Stimulated activated CD4-positive, alpha-beta T cell treated with anti-CD3 and anti-CD28 coated beads, Interleukin-4, amount 100 ng/mL, for 48 hours (primary cell): ENCODE data around the gene EXD2.
"Not testable (repeated sequence)": the region's sequence is repeated elsewhere in the genome, so short reads cannot be mapped to it uniquely, and the experiment has no call there.

Source experiments
- DNase-seq, 2 donors: peaks; one replicate each; pipeline ENCODE4 v3.0.0-alpha.2; 2020; ENCODE audit warnings: low read depth in 2 of 2

The EXD2 gene

GRCh38 chr14:69199786-69200185 lies 8.5 kb downstream of the EXD2 start:
- DNase-seq: no peak

GRCh38 chr14:69204753-69205152 lies 13.5 kb downstream of the EXD2 start:
- DNase-seq: no peak

DNA sequence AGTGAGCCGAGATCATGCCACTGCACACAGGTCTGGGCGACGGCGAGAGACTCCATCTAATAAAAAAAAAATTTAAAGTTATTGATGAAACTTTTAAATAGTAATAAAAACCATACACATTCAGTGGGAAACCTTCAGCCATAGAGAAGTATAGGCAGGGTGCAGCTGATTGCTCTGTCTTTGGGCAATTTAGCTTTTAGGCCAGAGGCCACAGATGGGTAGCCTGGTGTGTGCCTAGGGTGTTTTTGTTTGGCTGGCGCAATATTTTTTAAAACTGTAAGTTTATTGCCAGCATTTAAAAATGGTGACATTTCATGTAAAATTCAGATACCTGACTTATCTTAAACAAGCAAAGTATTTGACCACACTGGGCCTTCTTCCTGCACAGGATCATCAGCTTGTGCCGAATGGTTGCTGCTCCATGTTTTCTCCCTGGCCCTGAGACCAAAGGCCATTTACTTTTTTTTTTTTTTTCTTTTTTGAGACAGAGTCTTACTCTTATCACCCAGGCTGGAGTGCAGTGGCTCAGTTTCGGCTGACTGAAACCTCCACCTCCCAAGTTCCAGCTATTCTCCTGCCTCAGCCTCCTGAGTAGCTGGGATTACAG lies 16.2 kb downstream of the EXD2 start:
- DNase-seq: no peak

GRCh38 chr14:69208666-69209065 lies 17.4 kb downstream of the EXD2 start:
- DNase-seq: no peak

GRCh38 chr14:69214393-69214792 lies 23.1 kb downstream of the EXD2 start:
- no peak for DNase-seq

GRCh38 chr14:69217663-69218062 lies 26.4 kb downstream of the EXD2 start:
- not testable (repeated sequence) for DNase-seq

DNA sequence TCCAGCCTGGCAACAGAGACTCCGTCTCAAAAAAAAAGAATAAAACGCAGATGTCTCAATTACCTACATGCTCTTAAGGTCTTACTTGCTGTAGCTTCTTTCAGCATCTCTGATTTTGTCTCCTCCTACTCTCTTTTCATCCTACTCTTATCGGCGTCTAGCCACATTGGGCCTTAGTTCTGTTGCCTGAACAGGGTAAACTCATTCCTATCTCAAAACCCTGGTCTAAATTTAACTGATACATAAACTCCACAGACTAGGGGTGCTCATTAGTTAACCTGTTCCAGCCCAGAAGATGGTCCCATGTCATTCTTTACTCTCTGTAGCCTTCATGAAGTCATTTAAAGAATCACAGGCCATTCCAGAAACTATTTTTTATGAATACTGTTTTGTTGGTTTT lies 33.6 kb downstream of the EXD2 start:
- DNase-seq: no peak

DNA sequence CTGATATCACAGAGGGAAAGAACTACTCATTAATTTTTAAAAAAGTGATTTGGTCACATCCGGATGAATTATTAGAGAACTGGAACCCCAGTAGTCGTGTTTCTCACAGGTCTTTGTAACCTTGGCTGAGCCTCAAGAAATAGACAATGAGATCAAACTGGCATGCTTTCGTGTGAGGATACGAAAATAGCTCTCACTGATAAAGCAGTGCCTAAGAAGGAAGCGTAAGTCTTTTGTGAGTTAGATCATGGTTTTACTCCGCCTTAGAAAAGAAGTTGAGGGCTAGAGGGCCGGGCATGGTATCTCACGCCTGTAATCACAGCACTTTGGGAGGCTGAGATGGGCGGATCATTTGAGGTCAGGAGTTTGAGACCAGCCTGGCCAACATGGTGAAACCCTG lies 34.9 kb downstream of the EXD2 start:
- DNase-seq: no peak

GRCh38 chr14:69226736-69227135 lies 35.4 kb downstream of the EXD2 start:
- DNase-seq: no peak

- DNase-seq: no peak
These were observed 40.2 kb downstream of the EXD2 start for GRCh38 chr14:69231486-69231885.

DNA sequence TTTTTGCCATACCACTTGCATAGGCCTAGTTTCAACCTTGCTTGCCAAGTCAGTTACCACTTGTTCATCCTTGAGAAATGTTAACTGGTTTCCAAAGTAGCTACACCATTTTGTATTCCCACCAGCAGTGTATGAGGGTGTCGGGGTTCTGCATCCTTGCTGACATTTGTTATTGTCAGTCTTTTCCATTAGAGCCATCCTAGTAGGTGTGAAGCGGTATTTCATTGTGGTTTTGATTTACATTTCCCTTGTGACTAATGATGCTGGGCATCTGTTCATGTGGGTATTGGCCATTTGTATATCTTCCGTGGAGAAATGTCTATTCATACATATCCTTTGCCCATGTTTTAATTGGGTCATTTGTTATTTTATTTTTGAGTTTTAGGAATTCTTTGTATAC lies 41.1 kb downstream of the EXD2 start:
- DNase-seq: no peak

- DNase-seq: no peak
These were observed 42.8 kb downstream of the EXD2 start for GRCh38 chr14:69234106-69234505.

DNA sequence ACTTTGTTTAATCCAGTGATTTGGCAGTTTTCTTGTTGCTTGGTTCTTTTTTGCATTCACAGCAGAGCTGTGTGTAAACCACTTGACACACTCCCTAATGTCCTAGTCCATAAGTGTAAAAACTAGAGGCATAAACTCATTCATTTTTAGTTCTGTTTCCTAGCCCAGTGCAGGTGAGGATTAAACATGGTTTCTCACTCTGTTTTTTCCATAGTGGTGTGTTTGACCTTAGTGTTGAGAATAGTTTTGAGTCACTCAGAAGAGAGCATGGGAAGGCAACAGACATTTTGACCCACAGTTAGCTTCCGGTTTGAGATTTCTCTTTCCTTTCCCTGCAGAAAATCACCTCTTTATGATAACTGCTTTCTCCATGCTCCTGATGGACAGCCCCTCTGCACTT lies 44.4 kb downstream of the EXD2 start:
- no peak for DNase-seq

DNA sequence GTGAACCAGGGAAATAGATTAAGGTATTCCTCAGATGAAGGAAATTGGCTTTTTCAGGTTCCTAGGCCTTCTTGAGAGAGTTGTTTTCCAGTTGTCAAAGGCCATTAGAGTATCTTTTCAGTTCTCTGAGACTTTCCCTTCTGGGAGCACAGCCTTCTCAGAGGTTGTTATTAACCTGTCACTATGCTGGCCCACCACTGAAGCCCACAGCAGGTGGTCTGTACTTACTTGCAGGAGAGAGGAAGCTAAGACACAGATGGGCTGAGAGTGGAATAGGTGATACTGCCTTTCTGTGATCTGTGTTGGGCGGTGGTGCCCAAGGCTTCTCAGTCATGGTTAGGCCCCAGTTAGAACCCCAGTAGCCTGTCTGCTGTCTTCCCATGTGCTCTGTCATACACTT lies 45.8 kb downstream of the EXD2 start:
- no peak for DNase-seq

DNA sequence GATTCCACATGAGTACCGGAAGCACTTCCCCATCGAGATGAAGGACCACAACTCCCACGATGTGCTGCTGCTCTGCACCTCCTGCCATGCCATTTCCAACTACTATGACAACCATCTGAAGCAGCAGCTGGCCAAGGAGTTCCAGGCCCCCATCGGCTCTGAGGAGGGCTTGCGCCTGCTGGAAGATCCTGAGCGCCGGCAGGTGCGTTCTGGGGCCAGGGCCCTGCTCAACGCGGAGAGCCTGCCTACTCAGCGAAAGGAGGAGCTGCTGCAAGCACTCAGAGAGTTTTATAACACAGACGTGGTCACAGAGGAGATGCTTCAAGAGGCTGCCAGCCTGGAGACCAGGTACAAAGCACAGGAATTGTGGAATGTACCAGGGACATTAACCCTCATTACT lies 46.3 kb downstream of the EXD2 start:
- DNase-seq: no peak

DNA sequence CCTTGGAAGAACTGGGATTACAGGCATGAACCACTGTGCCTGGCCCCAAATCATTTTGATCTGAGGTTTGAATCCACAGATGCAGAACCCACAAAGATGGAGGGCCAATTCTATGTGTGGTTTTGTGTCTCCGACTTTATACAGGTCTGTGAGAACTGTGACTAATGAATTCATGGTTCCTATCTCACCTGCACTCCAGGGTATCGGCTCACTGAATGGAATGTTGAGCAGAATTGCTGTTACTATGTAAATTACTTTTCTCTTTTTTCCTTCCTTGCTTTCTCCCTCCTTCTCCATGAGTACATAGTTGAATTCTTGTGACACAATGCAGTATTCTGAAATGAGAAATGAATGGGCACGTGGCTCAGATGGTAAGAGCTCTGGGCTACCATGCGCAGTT lies 47.6 kb downstream of the EXD2 start:
- no peak for DNase-seq

GRCh38 chr14:69240527-69241173 lies 49.4 kb downstream of the EXD2 start:
- no peak for DNase-seq

DNA sequence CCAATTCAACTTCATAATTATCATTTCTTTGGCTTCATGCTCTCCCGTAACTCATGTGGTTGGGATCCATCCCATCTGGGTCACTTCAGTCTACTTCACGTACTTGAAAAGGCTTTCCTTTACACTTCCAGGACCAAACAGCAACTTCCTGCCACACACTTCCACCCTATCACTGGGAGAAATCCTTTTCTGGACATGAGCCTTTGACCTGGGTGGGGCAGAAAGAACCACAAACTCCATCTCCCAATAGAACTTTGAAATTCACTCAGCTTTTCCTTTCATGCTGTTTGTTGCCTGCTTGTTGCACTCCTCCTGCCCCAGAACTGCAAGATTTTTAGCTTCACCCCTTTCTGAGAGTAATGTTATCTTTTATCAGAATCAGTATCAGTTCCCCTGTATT lies 50.3 kb downstream of the EXD2 start:
- no peak for DNase-seq

DNA sequence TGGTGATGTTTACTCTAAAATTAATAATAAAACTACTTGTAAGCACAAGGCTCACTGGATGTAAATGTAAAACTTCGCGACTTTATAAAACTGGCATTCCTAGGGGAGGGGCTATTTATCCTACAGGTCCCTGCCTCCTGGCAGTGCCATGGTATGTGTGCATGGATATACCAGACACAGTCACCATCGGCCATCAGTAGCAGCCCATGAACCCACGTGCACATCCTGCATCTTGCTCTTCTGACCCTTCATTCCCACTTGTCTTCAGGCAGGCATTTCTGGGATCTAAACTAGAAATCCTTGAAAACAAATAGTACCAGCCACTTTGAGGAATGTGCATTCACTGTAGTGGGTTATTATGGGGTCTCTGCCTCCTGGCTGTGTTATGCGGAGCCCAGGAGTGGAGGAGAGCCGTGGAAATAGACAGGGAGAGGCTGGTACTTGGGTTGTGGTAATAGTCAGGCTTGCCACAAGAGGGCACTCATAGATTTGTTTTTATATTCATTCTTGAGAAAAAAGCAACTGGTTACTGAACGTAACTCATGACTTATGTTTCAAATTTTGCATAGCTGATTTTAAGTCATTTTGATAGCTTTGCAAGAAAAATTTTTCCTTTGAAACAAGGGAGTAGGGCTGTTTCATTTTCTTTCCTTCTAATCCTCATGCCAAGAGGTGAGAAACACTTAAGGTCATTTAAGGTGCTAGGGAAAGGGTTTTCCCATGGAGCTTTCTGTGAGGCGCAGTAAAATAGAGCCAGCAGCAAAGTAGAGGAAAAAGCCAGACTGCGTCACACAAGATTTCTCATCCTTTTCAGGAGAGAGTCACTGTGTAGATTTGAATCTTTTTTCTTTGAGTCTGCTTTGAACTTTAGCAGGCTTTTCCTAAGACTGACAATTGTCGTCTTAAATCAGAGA lies 51.3 kb downstream of the EXD2 start:
- DNase-seq: peak in 1 of 2 donors; percentile 28

GRCh38 chr14:69244946-69245345 lies 53.6 kb downstream of the EXD2 start:
- DNase-seq: no peak

GRCh38 chr14:69246331-69246730 lies 55.0 kb downstream of the EXD2 start:
- no peak for DNase-seq

DNA sequence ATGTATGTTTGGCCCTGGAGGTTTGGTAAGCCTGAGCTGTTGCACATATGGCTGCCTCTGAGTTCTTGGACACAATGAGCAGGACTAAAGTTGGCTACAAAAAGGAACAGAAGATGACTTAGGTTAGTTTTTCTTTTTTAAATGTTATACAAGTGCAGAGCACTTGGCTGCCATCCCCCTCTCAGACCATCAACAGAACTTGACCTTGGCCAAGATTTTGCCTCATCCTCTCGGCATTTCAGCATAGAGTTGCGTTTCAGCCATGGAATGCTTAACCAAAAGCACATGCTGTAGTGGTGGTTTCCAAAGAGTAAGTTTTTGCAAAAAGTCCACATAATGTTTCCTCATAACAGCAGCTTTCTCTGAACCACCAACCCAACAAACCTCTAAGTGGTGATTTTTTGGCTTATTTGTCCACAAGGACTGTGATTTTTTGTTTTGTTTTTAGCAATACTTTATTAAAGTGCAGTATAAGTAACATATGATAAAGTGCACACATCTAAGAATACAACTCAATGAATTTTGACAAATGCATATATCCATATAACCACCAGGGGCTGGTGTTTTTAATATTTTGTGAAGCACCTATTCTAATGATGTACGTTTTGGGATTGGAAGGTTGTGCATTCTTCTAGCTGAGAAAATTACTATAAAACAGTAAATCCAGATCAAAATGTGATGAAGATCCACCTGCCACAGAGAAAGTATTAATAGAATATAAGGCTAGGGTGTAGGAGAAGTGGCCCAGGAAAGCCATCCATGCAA lies 56.6 kb downstream of the EXD2 start:
- no peak for DNase-seq
